H9 (cell line): ENCODE results near the gene PKMYT1. TPM values are rescaled to one million over a fixed set of nuclear protein-coding genes. Genes with fewer than 3 reads are reported as not detected.

Source experiments
- DNase-seq: peaks from one replicate; pipeline ENCODE4 v3.0.0-alpha.2; 2017
- H2AFZ ChIP-seq: one replicate; pipeline ENCODE4 v1.6.1; 2013; ENCODE audit warnings: mild to moderate bottlenecking, low read length, control low read depth, moderate library complexity
- H2AK5ac ChIP-seq: 2 replicates; pipeline ENCODE4 v1.6.1; 2013; ENCODE audit warnings: low read length, control low read depth, mixed read lengths; ENCODE audit not compliant: insufficient read length
- H2BK120ac ChIP-seq: one replicate; pipeline ENCODE4 v1.6.1; 2013; ENCODE audit warnings: low read depth, mild to moderate bottlenecking, low read length, control low read depth, inconsistent platforms; ENCODE audit not compliant: poor library complexity, severe bottlenecking
- H2BK12ac ChIP-seq: 2 replicates; pipeline ENCODE4 v1.6.1; 2013; ENCODE audit warnings: low read length, control low read depth, mixed read lengths, low read depth; ENCODE audit not compliant: insufficient read length
- H2BK15ac ChIP-seq: 2 replicates; pipeline ENCODE4 v1.6.1; 2013; ENCODE audit warnings: low read depth, low read length, control low read depth
- H2BK20ac ChIP-seq: one replicate; pipeline ENCODE4 v1.6.1; 2013; ENCODE audit warnings: low read depth, mild to moderate bottlenecking, low read length, control low read depth, inconsistent platforms; ENCODE audit not compliant: poor library complexity, severe bottlenecking
- H2BK5ac ChIP-seq: 2 replicates; pipeline ENCODE4 v1.6.1; 2013; ENCODE audit warnings: low read length, control low read depth, mixed read lengths; ENCODE audit not compliant: insufficient read length
- H3K14ac ChIP-seq: 2 replicates; pipeline ENCODE4 v1.6.1; 2013; ENCODE audit warnings: low read length, control low read depth; ENCODE audit not compliant: insufficient read depth
- H3K18ac ChIP-seq: 2 replicates; pipeline ENCODE4 v1.6.1; 2013; ENCODE audit warnings: low read depth, mild to moderate bottlenecking, mixed read lengths, low read length, control low read depth; ENCODE audit not compliant: insufficient read length
- H3K23ac ChIP-seq: 2 replicates; pipeline ENCODE4 v1.6.1; 2013; ENCODE audit warnings: low read length, control low read depth, mixed read lengths, low read depth; ENCODE audit not compliant: insufficient read length
- H3K23me2 ChIP-seq: 2 replicates; pipeline ENCODE4 v1.6.1; 2013; ENCODE audit warnings: low read depth, mild to moderate bottlenecking, mixed read lengths, low read length, control low read depth; ENCODE audit not compliant: insufficient read length, poor library complexity, severe bottlenecking
- H3K27ac ChIP-seq: 2 replicates; pipeline ENCODE4 v1.5.1; 2013; ENCODE audit warnings: low read length, control low read depth, mixed read lengths, low read depth; ENCODE audit not compliant: insufficient read length
- H3K27me3 ChIP-seq: 2 replicates; pipeline ENCODE4 v1.6.1; 2013; ENCODE audit warnings: low read length, control low read depth, inconsistent platforms; ENCODE audit not compliant: insufficient read depth
- H3K4ac ChIP-seq: 2 replicates; pipeline ENCODE4 v1.6.1; 2013; ENCODE audit warnings: low read depth, mild to moderate bottlenecking, control low read depth, inconsistent platforms, low read length, moderate library complexity
- H3K4me1 ChIP-seq: 2 replicates; pipeline ENCODE4 v1.6.1; 2013; ENCODE audit warnings: low read length, control low read depth, inconsistent platforms; ENCODE audit not compliant: insufficient read depth
- H3K4me2 ChIP-seq: 2 replicates; pipeline ENCODE4 v1.6.1; 2013; ENCODE audit warnings: low read length, control low read depth, mixed read lengths; ENCODE audit not compliant: insufficient read length, insufficient read depth
- H3K56ac ChIP-seq: 2 replicates; pipeline ENCODE4 v1.6.1; 2013; ENCODE audit warnings: low read depth, mild to moderate bottlenecking, mixed read lengths, low read length, control low read depth; ENCODE audit not compliant: insufficient read length
- H3K79me1 ChIP-seq: 2 replicates; pipeline ENCODE4 v1.6.1; 2013; ENCODE audit warnings: low read depth, mild to moderate bottlenecking, moderate library complexity, low read length, control low read depth, inconsistent platforms; ENCODE audit not compliant: insufficient read depth, poor library complexity, severe bottlenecking
- H3K79me2 ChIP-seq: 2 replicates; pipeline ENCODE4 v1.6.1; 2013; ENCODE audit warnings: low read length, control low read depth, inconsistent platforms; ENCODE audit not compliant: insufficient read depth
- H3K9ac ChIP-seq: 2 replicates; pipeline ENCODE4 v1.6.1; 2013; ENCODE audit warnings: low read length, control low read depth, mixed read lengths; ENCODE audit not compliant: insufficient read length; ENCODE audit errors: extremely low read depth
- H3K9me3 ChIP-seq: one replicate; pipeline ENCODE4 v1.6.1; 2013; ENCODE audit warnings: low read depth, low read length, inconsistent platforms; ENCODE audit not compliant: control insufficient read depth
- H3T11ph ChIP-seq: one replicate; pipeline ENCODE4 v1.6.1; 2013; ENCODE audit warnings: mild to moderate bottlenecking, low read length, control low read depth, inconsistent platforms
- H4K20me1 ChIP-seq: one replicate; pipeline ENCODE4 v1.6.1; 2013; ENCODE audit not compliant: control insufficient read depth, insufficient read length, insufficient read depth
- H4K5ac ChIP-seq: 2 replicates; pipeline ENCODE4 v1.6.1; 2013; ENCODE audit warnings: low read depth, mild to moderate bottlenecking, mixed read lengths, low read length, control low read depth; ENCODE audit not compliant: insufficient read length
- H4K8ac ChIP-seq: replicated peaks from 2 replicates; pipeline ENCODE4 v1.6.1; 2013; ENCODE audit warnings: low read length, control low read depth, mixed read lengths, low read depth; ENCODE audit not compliant: insufficient read length
- H4K91ac ChIP-seq: 2 replicates; pipeline ENCODE4 v1.6.1; 2013; ENCODE audit warnings: low read depth, mild to moderate bottlenecking, moderate library complexity, mixed read lengths, low read length, control low read depth; ENCODE audit not compliant: insufficient read length
- H3K27ac Mint-ChIP-seq, 3 experiments: 2 replicates in 2 of 3; 3 replicates in 1 of 3; pipeline ENCODE4 v1.8.0; 2020 to 2021; ENCODE audit warnings: mixed read lengths in 3 of 3, mild to moderate bottlenecking in 1 of 3, moderate library complexity in 1 of 3
- H3K27me3 Mint-ChIP-seq: 2 replicates; pipeline ENCODE4 v1.8.0; 2021; ENCODE audit warnings: low read depth, mild to moderate bottlenecking, moderate library complexity, mixed read lengths
- H3K36me3 Mint-ChIP-seq, 3 experiments: 2 replicates in 2 of 3; 3 replicates in 1 of 3; pipeline ENCODE4 v1.8.0; 2020 to 2021; ENCODE audit warnings: low read depth in 3 of 3, mixed read lengths in 3 of 3; ENCODE audit not compliant: insufficient read depth in 1 of 3
- H3K4me1 Mint-ChIP-seq, 2 experiments: 2 replicates each; pipeline ENCODE4 v1.8.0; 2020; ENCODE audit warnings: mixed read lengths in 2 of 2
- H3K4me3 Mint-ChIP-seq, 2 experiments: 2 replicates in 1 of 2; 3 replicates in 1 of 2; pipeline ENCODE4 v1.8.0; 2020 to 2021; ENCODE audit warnings: mild to moderate bottlenecking in 2 of 2, mixed read lengths in 2 of 2, moderate library complexity in 1 of 2
- H3K9me3 Mint-ChIP-seq, 2 experiments: 2 replicates in 1 of 2; 3 replicates in 1 of 2; pipeline ENCODE4 v1.8.0; 2020; ENCODE audit warnings: mild to moderate bottlenecking in 2 of 2, mixed read lengths in 2 of 2, moderate library complexity in 1 of 2
- WGBS: extraction: QIAGEN DNeasy Blood & Tissue Kit; methylation state at CpG from one replicate; pipeline ENCODE4 v1.1.7; 2013; ENCODE audit warnings: missing lambda C conversion rate, low lambda C conversion rate, mixed read lengths; ENCODE audit not compliant: insufficient read length; ENCODE audit errors: extremely low coverage; 5-methylcytosine and 5-hydroxymethylcytosine counted together
- total RNA-seq: library from RNA; stranded (reverse); gene quantifications from 2 replicates; pipeline ENCODE4 v1.2.1, GENCODE V29; 2021
- TF ChIP-seq, protein P1 (sequence below): fragments of 200-600 bp; sonication (generic); conservative IDR thresholded peaks from 3 replicates; pipeline ENCODE4 v1.8.0; 2021; ENCODE audit warnings: antibody characterized with exemption, mild to moderate bottlenecking

The PKMYT1 gene
- total RNA-seq, 1 experiment from 2014 or later = 114 TPM

DNA sequence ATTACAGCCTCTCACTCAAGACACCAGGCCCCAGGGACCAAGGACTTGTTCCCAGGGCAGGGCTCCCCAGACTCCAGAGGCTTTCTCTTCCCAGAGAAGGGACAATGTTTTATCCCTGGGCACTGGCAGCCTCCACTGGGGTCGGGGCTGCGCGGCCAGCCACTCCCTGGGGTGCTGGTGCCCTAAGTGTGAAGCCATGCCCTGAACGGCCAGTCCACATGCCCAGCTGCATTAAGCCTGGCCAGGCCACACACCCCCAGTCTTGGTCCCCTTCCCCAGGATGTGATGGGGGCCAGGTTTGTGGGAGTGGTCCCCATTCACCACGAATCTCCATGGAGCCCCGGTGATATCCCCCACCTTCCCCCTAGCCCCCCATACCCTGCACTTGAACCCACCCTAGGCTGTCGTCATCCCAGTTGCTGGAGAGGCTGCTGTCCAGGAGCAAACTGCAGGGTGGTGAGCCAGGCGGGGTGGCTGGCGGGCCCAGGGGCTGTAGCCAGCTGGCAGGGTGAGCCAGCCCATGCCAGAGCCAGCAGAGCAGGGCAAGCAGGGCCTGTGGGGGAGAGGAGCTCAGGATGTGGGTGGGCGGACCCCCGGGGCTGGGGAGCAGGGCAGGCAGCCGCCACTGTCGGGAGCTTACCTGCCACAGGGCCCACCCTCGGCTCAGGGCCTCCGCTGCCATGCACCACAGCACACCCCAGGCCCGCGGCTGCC lies 6.5 kb downstream of the PKMYT1 start:
- H3K79me2 ChIP-seq = no peaks in the 10 kb centered on the region
- H3K4me1 Mint-ChIP-seq = peaks cover 14 to 16% of the 10 kb centered on the region in 2 experiments
- peaks cover 3% of the 10 kb centered on the region for H4K20me1 ChIP-seq
- H3K27me3 ChIP-seq = no peaks in the 10 kb centered on the region
- no peak overlapping the region for H3K4me2 ChIP-seq
- WGBS = no CpG with 5 or more reads among the region's 17 CpGs
- no peak overlapping the region for H2BK120ac ChIP-seq
- H2BK20ac ChIP-seq = no peak overlapping the region
- TF ChIP-seq, protein P1, sequence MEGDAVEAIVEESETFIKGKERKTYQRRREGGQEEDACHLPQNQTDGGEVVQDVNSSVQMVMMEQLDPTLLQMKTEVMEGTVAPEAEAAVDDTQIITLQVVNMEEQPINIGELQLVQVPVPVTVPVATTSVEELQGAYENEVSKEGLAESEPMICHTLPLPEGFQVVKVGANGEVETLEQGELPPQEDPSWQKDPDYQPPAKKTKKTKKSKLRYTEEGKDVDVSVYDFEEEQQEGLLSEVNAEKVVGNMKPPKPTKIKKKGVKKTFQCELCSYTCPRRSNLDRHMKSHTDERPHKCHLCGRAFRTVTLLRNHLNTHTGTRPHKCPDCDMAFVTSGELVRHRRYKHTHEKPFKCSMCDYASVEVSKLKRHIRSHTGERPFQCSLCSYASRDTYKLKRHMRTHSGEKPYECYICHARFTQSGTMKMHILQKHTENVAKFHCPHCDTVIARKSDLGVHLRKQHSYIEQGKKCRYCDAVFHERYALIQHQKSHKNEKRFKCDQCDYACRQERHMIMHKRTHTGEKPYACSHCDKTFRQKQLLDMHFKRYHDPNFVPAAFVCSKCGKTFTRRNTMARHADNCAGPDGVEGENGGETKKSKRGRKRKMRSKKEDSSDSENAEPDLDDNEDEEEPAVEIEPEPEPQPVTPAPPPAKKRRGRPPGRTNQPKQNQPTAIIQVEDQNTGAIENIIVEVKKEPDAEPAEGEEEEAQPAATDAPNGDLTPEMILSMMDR = no peak
- H3K4me3 Mint-ChIP-seq = no peak overlapping the region
- H3K79me1 ChIP-seq = no peaks in the 10 kb centered on the region
- no peak overlapping the region for H3K27ac ChIP-seq
- no peaks in the 10 kb centered on the region for H3K9me3 ChIP-seq
- H3K23ac ChIP-seq = no peak overlapping the region
- no peaks in the 10 kb centered on the region for H3K9me3 Mint-ChIP-seq
- H3K4ac ChIP-seq = no peak overlapping the region
- H2AK5ac ChIP-seq = no peak overlapping the region
- DNase-seq = no peak
- H3K27me3 Mint-ChIP-seq = no peaks in the 10 kb centered on the region; the same call in none of the 2 replicates
- no peak overlapping the region for H4K8ac ChIP-seq
- no peak overlapping the region for H2AFZ ChIP-seq
- no peaks in the 10 kb centered on the region for H3K4me1 ChIP-seq
- peaks cover 9 to 45% (median 41%) of the 10 kb centered on the region in 3 experiments; a peak in 6 of 7 replicates for H3K36me3 Mint-ChIP-seq
- H3K14ac ChIP-seq = no peak overlapping the region
- H4K91ac ChIP-seq = no peak overlapping the region
- no peak overlapping the region for H3K56ac ChIP-seq
- H4K5ac ChIP-seq = no peak overlapping the region
- H2BK12ac ChIP-seq = no peak overlapping the region
- H3K18ac ChIP-seq = no peak overlapping the region
- no peak overlapping the region for H3K9ac ChIP-seq
- H3K23me2 ChIP-seq = peaks cover 5% of the 10 kb centered on the region
- H3T11ph ChIP-seq = no peak overlapping the region
- H2BK15ac ChIP-seq = no peak overlapping the region
- H3K27ac Mint-ChIP-seq = no peak overlapping the region
- no peak overlapping the region for H2BK5ac ChIP-seq
